GM18517 (cell line): Measurements from ENCODE around the gene SGCA.

ENCODE experiments used
- ATAC-seq: cut with Tn5 transposase; IDR thresholded peaks from one replicate; pipeline ENCODE4 v1.9.1; 2021; ENCODE audit warnings: mild to moderate bottlenecking, moderate library complexity; ENCODE audit not compliant: unreplicated experiment

The SGCA gene

GRCh38 chr17:50207315-50207714, 41.5 kb downstream of the SGCA start:
- no peak for ATAC-seq

GRCh38 chr17:50207792-50208567, 42.2 kb downstream of the SGCA start:
- no peak for ATAC-seq

- no peak for ATAC-seq
These were observed 42.8 kb downstream of the SGCA start for GRCh38 chr17:50208611-50209061.

GRCh38 chr17:50209133-50209471, 43.3 kb downstream of the SGCA start:
- no peak for ATAC-seq

- no peak for ATAC-seq
These were observed 43.9 kb downstream of the SGCA start for GRCh38 chr17:50209472-50210239.

- ATAC-seq: no peak
These were observed 44.7 kb downstream of the SGCA start for GRCh38 chr17:50210240-50211225.

- ATAC-seq: no peak
These were observed 45.7 kb downstream of the SGCA start for GRCh38 chr17:50211249-50212120.

- ATAC-seq: no peak
These were observed 46.5 kb downstream of the SGCA start for GRCh38 chr17:50212121-50212843.

GRCh38 chr17:50213026-50214022, 47.5 kb downstream of the SGCA start:
- peak; percentile 82 for ATAC-seq

- no peak for ATAC-seq
These were observed 49.4 kb downstream of the SGCA start for GRCh38 chr17:50214976-50215760.

- ATAC-seq: no peak
These were observed 51.8 kb downstream of the SGCA start for GRCh38 chr17:50217591-50217990.

GRCh38 chr17:50218071-50218759, 52.4 kb downstream of the SGCA start:
- no peak for ATAC-seq

GRCh38 chr17:50218771-50219315, 53.0 kb downstream of the SGCA start:
- no peak for ATAC-seq

- no peak for ATAC-seq
These were observed 53.5 kb downstream of the SGCA start for GRCh38 chr17:50219342-50219741.

GRCh38 chr17:50219939-50220465, 54.2 kb downstream of the SGCA start:
- no peak for ATAC-seq

- ATAC-seq: no peak
These were observed 55.0 kb downstream of the SGCA start for GRCh38 chr17:50220811-50221210.
